Fibroblast of the aortic adventitia (primary cell): ENCODE results near the gene CDC20B. TPM values are rescaled to one million over a fixed set of nuclear protein-coding genes. Genes with fewer than 3 reads are reported as not detected.
A peak's percentile ranks its signal among the peaks of the same experiment; 100 is the strongest.

Experiments used
- DNase-seq: peaks from one replicate; pipeline ENCODE4 v3.0.0-alpha.2; 2010; ENCODE audit warnings: low read depth
- H3K4me3 ChIP-seq: 2 replicates; pipeline ENCODE4 v1.5.1; 2011; ENCODE audit warnings: low read depth, mild to moderate bottlenecking, control low read depth, low read length, moderate library complexity
- CTCF ChIP-seq: IDR thresholded peaks from 2 replicates; pipeline ENCODE4 v1.5.1; 2011; ENCODE audit warnings: mild to moderate bottlenecking, low read length, control low read depth, inconsistent platforms; ENCODE audit not compliant: insufficient read depth
- total RNA-seq: library from RNA; depleted of rRNA; stranded (reverse); fragments of >200 nt; gene quantifications from 2 replicates; pipeline ENCODE4 v1.2.3, GENCODE V29; 2012; ENCODE audit warnings: low replicate concordance

Gene CDC20B
- total RNA-seq, 1 donor = not detected

- no peak for TF ChIP-seq CTCF
- DNase-seq = no peak
- no peak overlapping the region for H3K4me3 ChIP-seq
Observed at GRCh38 chr5:55205001-55205400, 32.0 kb upstream of the CDC20B start.

GRCh38 chr5:55191165-55191564, 18.2 kb upstream of the CDC20B start:
- TF ChIP-seq CTCF = no peak
- no peak overlapping the region for H3K4me3 ChIP-seq
- DNase-seq = no peak

GRCh38 chr5:55188656-55189540, 15.9 kb upstream of the CDC20B start:
- no peak overlapping the region for H3K4me3 ChIP-seq
- DNase-seq = no peak
- no peak for TF ChIP-seq CTCF

GRCh38 chr5:55187370-55187769, 14.4 kb upstream of the CDC20B start:
- TF ChIP-seq CTCF = peak; percentile 12
- no peak for DNase-seq
- no peak overlapping the region for H3K4me3 ChIP-seq

- DNase-seq = no peak
- no peak for TF ChIP-seq CTCF
- no peak overlapping the region for H3K4me3 ChIP-seq
Observed at GRCh38 chr5:55180016-55180415, 7.0 kb upstream of the CDC20B start.

DNA sequence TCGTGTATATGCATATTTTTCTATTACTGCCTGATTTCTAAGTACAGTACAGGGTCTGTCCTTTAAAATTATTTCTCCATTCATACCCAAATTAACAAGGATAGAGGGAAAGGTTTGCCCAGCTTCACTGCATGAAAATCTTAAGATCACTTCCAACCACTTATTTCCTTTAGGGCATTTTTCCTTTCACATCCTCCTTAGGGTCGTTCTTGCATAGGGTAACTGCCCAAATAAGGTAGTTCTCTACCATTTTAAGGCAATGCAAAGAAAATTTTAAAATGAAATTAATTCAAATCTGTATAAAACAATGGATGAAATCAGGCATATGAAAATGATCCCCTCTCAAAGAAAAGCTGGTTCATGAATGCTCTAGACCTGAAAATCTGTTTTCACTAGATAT, 4.1 kb upstream of the CDC20B start:
- no peak overlapping the region for H3K4me3 ChIP-seq
- no peak for TF ChIP-seq CTCF
- DNase-seq = no peak
